BE2C (cell line): Measurements from ENCODE around the gene SF3A2.
A peak's percentile ranks its signal among the peaks of the same experiment; 100 is the strongest.

Source experiments
- DNase-seq: peaks from one replicate; pipeline ENCODE4 v3.0.0-alpha.2; 2020
- H3K27me3 ChIP-seq: fragments of 250-450 bp; sonication (Bioruptor Pico); 2 replicates; pipeline ENCODE4 v1.5.1; 2020; ENCODE audit warnings: mild to moderate bottlenecking
- H3K36me3 ChIP-seq: fragments of 250-450 bp; sonication (Bioruptor Pico); 2 replicates; pipeline ENCODE4 v1.5.1; 2020; ENCODE audit warnings: mild to moderate bottlenecking
- H3K4me1 ChIP-seq: fragments of 250-450 bp; sonication (Bioruptor Pico); 2 replicates; pipeline ENCODE4 v1.5.1; 2020
- H3K4me3 ChIP-seq: 2 replicates; pipeline ENCODE4 v1.5.1; 2011; ENCODE audit warnings: low read depth, low read length
- H3K9me3 ChIP-seq: fragments of 250-450 bp; sonication (Bioruptor Pico); 2 replicates; pipeline ENCODE4 v1.5.1; 2020
- TF ChIP-seq, protein P1 (sequence below): IDR thresholded peaks from 2 replicates; pipeline ENCODE4 v1.5.1; 2012; ENCODE audit warnings: mild to moderate bottlenecking, low read depth, low read length

SF3A2 gene

DNA sequence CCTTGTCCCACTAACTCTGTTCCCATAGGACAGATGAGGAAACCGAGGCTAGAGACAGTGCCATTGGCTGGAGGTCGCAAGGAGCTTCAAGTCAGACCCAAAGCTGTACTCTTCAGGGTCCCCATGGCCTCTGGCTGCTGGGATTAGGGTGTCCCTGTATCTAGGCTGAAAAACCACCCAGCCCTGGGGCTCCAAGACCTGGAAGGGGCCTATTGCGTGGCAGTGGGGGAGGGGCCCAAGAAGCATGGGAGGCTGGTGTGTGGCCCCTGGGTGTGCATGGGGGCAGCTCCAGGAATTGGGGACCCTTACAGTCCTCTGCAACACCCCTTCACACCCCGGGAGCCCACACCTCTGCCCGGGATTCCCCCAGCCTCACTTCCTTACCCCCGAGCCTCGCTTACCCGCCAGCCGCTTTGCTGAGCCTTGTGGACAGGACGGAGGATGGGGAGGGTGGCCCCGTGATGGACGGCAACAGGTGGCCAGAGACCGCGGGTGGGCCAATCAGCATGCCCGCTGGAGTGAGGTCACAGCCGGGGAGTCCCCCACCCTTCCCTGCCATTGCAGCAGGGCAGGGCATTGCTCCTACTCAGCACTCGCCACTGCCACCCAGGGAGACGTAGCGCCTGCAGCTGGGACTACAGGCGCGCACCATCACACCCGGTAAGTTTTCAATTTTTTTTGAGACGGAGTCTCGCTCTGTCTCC, 19.5 kb downstream of the SF3A2 start, which contains the start of gene JSRP1:
Gene JSRP1 (minus strand): TSS at position 436 of the 704 bp plus-strand sequence. CDS start 1,103 bp downstream, outside the sequence.
- peak; percentile 29 for DNase-seq
- Histone ChIP-seq H3K4me1 (no peaks in the 10 kb centered on the region), H3K27me3 (no peaks in the 10 kb centered on the region), H3K9me3 (no peaks in the 10 kb centered on the region), H3K36me3 (peaks cover 5% of the 10 kb centered on the region; the same call in 1 of the 2 replicates), H3K4me3 (no peak within 1 kb of the TSS)
- TF ChIP-seq, protein P1, sequence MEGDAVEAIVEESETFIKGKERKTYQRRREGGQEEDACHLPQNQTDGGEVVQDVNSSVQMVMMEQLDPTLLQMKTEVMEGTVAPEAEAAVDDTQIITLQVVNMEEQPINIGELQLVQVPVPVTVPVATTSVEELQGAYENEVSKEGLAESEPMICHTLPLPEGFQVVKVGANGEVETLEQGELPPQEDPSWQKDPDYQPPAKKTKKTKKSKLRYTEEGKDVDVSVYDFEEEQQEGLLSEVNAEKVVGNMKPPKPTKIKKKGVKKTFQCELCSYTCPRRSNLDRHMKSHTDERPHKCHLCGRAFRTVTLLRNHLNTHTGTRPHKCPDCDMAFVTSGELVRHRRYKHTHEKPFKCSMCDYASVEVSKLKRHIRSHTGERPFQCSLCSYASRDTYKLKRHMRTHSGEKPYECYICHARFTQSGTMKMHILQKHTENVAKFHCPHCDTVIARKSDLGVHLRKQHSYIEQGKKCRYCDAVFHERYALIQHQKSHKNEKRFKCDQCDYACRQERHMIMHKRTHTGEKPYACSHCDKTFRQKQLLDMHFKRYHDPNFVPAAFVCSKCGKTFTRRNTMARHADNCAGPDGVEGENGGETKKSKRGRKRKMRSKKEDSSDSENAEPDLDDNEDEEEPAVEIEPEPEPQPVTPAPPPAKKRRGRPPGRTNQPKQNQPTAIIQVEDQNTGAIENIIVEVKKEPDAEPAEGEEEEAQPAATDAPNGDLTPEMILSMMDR, result no peak

DNA sequence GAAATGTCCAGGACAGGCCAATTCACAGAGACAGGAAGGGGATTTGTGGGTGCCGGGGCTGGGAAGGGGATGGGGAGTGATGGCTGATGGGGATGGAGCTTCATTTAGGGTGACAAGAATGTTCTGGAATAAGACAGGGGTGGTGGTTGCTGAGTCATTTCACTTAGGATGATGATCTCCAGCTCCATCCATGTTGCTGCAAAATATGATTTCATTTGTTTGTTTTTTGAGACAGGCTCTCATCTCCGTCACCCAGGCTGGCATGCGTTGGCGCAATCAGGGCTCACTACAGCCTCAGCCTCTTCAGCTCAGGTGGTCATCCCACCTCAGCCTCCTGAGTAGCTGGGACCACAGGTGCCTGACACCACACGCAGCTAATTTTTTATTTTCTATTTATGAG, 22.7 kb downstream of the SF3A2 start:
- Histone ChIP-seq H3K27me3 (no peaks in the 10 kb centered on the region), H3K4me1 (no peaks in the 10 kb centered on the region), H3K9me3 (no peaks in the 10 kb centered on the region), H3K36me3 (no peaks in the 10 kb centered on the region), H3K4me3 (no peak overlapping the region)
- TF ChIP-seq, protein P1, result no peak
- DNase-seq, result no peak

DNA sequence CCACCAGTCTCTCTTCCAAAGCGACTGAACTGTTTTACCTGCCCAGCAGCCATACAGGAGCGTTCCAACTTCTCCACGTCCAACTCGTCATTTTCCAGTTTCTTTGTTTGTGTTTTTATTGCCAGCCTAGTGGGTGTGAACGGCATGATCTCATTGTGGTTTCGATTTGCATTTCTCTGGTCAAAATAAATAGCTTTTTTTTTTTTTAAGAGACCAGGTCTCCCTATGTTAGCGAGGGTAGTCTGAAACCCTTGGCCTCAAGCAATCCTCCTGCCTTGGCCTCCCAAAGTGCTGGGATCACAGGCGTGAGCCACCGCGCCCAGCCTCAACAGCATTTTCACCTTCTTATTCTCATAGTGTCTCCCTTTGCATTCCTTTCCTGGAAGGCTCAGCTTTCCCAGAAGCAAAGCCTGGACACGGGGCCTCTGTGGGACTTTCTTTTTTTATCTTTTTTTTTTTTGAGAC, 23.7 kb downstream of the SF3A2 start:
- H3K9me3 ChIP-seq, result no peaks in the 10 kb centered on the region
- TF ChIP-seq, protein P1, result no peak
- DNase-seq, result no peak
- H3K27me3 ChIP-seq, result no peaks in the 10 kb centered on the region
- H3K4me1 ChIP-seq, result no peaks in the 10 kb centered on the region
- H3K36me3 ChIP-seq, result no peaks in the 10 kb centered on the region
- no peak overlapping the region for H3K4me3 ChIP-seq

DNA sequence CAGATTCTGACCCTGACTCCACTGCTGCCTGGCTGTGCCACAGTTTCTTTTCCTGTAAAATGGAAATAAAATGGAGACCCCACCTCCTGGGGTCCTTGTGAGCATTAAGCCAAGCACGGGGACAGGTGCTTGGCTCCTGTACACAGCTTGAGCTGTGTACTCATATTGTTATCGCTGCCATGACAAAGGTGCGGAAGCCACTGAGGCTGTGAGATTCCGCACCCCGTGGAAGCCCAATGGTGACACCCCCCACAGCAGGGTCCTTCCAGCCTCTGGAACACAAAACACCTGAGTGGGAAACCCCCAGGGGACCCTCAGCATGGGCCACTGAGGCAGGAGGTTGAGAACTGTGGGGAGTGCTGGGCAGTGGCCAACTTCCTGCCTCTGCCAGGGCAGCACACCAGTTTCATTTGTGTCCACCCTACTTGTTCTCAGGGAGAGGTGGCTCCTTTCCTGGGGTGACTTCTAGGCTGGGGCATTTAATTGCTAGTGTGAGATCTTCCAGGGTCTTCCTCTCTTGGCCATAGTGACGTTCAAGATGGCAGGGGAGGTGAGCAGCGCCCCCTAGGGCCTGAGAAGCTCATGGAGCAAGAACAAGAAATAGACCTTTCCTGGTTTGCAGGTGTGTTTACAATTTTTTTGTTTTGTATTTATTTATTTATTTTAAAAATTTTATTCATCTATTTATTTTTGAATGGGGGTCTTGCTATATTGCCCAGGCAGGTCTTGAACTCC, 25.0 kb downstream of the SF3A2 start:
- peak; percentile 53 for DNase-seq
- no peaks in the 10 kb centered on the region for H3K27me3 ChIP-seq
- no peak overlapping the region for H3K4me3 ChIP-seq
- H3K4me1 ChIP-seq, result peaks cover 4% of the 10 kb centered on the region
- H3K36me3 ChIP-seq, result no peaks in the 10 kb centered on the region
- TF ChIP-seq, protein P1, result peak; percentile 75
- no peaks in the 10 kb centered on the region for H3K9me3 ChIP-seq

DNA sequence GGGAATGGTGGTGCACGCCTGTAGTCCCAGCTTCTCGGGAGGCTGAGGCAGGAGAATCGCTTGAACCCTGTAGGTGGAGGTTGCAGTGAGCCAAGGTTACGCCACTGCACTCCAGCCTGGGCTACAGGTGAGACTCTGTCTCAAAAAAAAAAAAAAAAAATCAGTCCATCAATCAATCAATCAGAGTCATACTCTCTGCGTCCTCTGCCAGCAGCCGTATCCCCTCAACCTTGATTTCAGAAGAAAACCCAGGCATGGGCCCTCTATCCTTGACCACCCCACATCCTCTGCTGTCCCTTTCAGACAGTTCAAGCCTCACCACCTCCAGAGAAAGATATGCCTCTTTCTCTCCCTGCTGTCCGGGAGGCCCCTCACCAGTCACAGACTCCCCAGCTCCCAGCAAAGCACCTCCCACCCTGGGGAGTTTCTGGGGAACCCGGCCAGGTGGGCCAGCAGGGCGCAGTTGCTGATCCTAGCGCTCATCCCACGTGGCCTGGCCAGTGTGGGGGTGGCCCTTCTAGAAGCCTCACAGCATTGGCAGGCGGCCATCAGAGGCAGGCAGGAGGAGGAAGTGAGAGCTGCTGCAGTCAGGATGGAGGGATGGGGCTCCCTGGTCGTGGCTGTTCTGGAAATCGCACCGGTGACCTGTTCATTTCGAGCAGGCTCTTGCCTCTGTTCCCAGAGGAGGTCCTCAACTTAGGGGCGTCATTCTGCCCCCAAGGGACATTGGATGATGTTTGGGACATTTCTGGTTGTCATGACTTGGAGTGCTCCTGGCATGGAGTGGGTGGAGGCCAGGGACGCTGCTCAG, 29.8 kb downstream of the SF3A2 start:
- Histone ChIP-seq H3K27me3 (no peaks in the 10 kb centered on the region), H3K36me3 (peaks cover 13% of the 10 kb centered on the region), H3K9me3 (no peaks in the 10 kb centered on the region), H3K4me3 (no peak overlapping the region), H3K4me1 (peaks cover 11% of the 10 kb centered on the region)
- TF ChIP-seq, protein P1, result no peak
- DNase-seq, result peak; percentile 80
